ENCODE data around the gene VASH1. TPM values are rescaled to one million over a fixed set of nuclear protein-coding genes. Genes with fewer than 3 reads are reported as not detected.

VASH1 gene
- total and polyA plus RNA-seq, 5 donors from 2014 or later, result 0.16 to 8.2 (median 1.1) TPM

DNA sequence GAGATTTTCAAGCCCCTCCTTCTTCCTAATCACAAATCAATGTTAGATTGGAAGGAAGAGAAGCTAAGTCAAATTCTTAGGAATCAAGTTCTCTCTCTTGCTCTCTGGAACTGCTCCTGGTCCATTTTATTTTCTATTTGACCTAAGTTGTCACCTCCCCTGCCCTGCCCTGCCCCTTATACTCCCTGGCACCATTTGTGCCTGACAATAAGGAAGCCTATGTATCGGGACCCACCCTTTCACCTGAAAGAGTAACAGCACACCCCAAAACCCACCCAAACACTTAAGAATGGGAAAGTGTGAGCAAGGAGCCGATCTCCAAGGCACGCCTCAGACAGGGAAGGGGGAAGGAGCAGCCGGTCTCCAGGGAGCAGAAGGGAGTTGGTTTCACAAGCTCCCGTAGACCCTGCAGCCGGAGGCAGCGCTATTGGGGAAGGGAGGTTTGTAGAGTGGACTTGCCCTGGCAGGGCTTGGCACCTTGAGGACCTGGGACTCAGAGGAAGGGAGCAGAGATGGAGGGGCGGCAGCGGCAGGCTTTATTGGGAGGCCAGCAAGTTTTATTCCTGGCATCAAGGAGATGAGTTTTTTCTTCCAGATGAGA, 66.5 kb downstream of the VASH1 start:
- no peaks in the 10 kb centered on the region for H3K36me3 ChIP-seq (ENCODE audit: control insufficient read depth, insufficient read depth, low read length)
- H3K36me3 Mint-ChIP-seq, result no peaks in the 10 kb centered on the region
- H3K27me3 ChIP-seq (ENCODE audit: control insufficient read depth, insufficient read depth, low read length), result peaks cover 4% of the 10 kb centered on the region
- ATAC-seq (ENCODE audit: low read depth in 2 of 2), result no peak
- peaks cover 21% of the 10 kb centered on the region for H3K27me3 Mint-ChIP-seq
- no peak overlapping the region for H3K4me3 ChIP-seq (ENCODE audit: low read depth, low read length)
- H3K27ac Mint-ChIP-seq, result peak overlapping the region in 1 of 3 donors; percentile 32
- no peaks in the 10 kb centered on the region for H3K9me3 Mint-ChIP-seq
- H3K4me1 Mint-ChIP-seq, result no peaks in the 10 kb centered on the region
- H3K27ac ChIP-seq (ENCODE audit: insufficient read depth, low read length, poor library complexity, severe bottlenecking), result no peak overlapping the region
- H3K9me3 ChIP-seq (ENCODE audit: control insufficient read depth in 2 of 2, low read length in 2 of 2), result no peaks in the 10 kb centered on the region
- no peak overlapping the region for H3K4me3 Mint-ChIP-seq
- no peaks in the 10 kb centered on the region for H3K4me1 ChIP-seq (ENCODE audit: control insufficient read depth, insufficient read depth, low read length, poor library complexity, severe bottlenecking)
- no peak for DNase-seq

DNA sequence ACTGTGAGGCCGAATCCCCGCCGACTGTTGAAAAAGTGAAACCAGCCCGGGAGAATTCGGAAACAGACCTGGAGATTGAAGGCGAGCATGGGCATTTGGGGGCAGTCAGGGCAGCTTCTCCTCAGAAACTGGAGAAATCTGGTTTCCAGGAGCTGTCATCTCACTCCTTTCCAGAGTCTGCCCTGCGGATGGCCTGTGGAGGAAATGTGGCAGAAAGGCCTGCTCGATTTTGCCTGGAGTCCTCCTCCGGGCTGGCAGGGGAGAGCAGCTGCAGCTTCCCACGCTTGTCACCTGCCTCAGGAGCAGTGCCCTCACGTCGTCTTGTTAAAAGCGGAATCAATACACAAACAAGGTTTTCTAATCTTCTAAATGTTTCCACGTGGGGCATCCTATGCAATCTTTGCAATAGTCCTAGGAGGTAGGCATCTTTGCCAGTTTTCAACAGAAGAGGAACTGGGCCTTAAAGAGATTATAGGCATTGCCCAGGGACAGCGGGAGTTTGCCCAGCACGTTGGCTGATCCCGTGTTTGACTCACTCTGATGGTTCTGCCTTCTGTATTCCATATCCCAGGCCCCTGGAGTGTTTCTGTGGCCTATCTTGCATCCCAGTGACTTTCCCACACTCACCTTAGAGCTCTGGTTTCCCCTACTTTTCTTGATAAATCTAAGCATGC, 67.2 kb downstream of the VASH1 start:
- Mint-ChIP-seq H3K27ac (no peak overlapping the region), H3K4me1 (no peaks in the 10 kb centered on the region), H3K4me3 (no peak overlapping the region), H3K27me3 (peaks cover 15% of the 10 kb centered on the region), H3K9me3 (peaks cover 0 to 1% (median 0%) of the 10 kb centered on the region in 7 donors), H3K36me3 (no peaks in the 10 kb centered on the region)
- H3K36me3 ChIP-seq (ENCODE audit: control insufficient read depth, insufficient read depth, low read length), result no peaks in the 10 kb centered on the region
- DNase-seq (no peak), ATAC-seq (ENCODE audit: low read depth in 2 of 2) (no peak)
- no peak overlapping the region for H3K4me3 ChIP-seq (ENCODE audit: low read depth, low read length)
- no peaks in the 10 kb centered on the region for H3K9me3 ChIP-seq (ENCODE audit: control insufficient read depth in 2 of 2, low read length in 2 of 2)
- no peaks in the 10 kb centered on the region for H3K27me3 ChIP-seq (ENCODE audit: control insufficient read depth, insufficient read depth, low read length)
- H3K4me1 ChIP-seq (ENCODE audit: control insufficient read depth, insufficient read depth, low read length, poor library complexity, severe bottlenecking), result no peaks in the 10 kb centered on the region
- H3K27ac ChIP-seq (ENCODE audit: insufficient read depth, low read length, poor library complexity, severe bottlenecking), result no peak overlapping the region

DNA sequence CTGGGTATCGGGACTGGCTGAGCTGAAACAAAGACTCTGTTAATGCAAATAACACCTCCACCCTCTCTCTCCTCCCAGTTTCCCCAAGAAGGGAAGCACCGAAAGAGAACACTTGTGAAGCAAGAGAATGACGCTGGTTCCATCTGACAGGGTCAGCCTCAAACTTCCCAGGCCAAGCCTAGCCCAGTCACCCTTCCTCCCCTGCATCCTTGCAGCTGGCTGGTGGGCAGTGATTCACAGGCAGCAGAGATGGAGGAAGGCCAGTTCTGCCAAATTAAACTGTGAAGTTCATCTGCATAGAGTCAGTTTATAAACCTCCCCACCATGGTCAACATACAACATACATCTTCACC, 67.7 kb downstream of the VASH1 start:
- DNase-seq, result no peak
- H3K9me3 Mint-ChIP-seq, result peaks cover 0 to 1% (median 0%) of the 10 kb centered on the region in 7 donors
- ATAC-seq (ENCODE audit: low read depth in 2 of 2), result no peak
- H3K4me1 Mint-ChIP-seq, result no peaks in the 10 kb centered on the region
- no peak overlapping the region for H3K4me3 ChIP-seq (ENCODE audit: low read depth, low read length)
- no peaks in the 10 kb centered on the region for H3K9me3 ChIP-seq (ENCODE audit: control insufficient read depth in 2 of 2, low read length in 2 of 2)
- H3K4me3 Mint-ChIP-seq, result no peak overlapping the region
- H3K36me3 ChIP-seq (ENCODE audit: control insufficient read depth, insufficient read depth, low read length), result no peaks in the 10 kb centered on the region
- H3K27me3 ChIP-seq (ENCODE audit: control insufficient read depth, insufficient read depth, low read length), result no peaks in the 10 kb centered on the region
- no peaks in the 10 kb centered on the region for H3K4me1 ChIP-seq (ENCODE audit: control insufficient read depth, insufficient read depth, low read length, poor library complexity, severe bottlenecking)
- no peak overlapping the region for H3K27ac Mint-ChIP-seq
- H3K27me3 Mint-ChIP-seq, result peaks cover 15% of the 10 kb centered on the region
- H3K27ac ChIP-seq (ENCODE audit: insufficient read depth, low read length, poor library complexity, severe bottlenecking), result no peak overlapping the region
- H3K36me3 Mint-ChIP-seq, result no peaks in the 10 kb centered on the region

DNA sequence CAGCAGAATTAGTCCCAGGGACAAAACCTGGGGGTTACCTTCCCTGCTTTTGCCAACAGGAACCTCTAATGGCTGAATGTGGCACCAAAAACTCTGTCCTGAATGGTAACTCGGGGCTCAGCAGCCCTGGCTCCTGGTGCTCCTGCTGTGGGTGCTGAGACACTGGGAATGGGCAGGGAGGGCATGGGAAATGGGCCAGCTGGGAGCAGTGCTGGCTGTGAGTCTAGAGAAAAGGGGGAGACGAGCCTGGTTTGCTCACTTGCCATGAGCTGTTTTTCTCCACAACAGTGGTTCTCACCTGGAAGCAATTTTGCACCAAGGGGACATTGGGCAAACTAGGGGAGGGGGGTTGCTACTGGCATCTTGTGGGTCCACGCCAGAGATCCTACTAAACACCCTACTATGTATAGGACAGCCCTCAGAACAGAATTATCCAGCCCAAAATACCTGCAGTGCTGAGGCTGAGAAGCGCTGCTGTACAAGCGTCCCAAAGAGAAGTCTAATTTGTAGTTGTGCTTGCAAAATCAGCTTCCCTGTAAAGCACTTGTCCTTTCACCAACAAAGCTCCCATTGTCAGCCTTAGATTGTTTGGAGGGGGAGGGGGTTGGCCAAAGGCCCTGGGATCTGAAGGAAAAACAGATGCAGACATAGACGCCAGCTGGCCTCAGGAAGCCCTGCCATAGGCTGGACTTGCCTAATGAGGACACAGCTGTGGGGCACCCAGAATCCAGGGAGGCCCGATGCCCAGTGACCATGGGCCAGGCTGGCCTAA, 68.6 kb downstream of the VASH1 start:
- ATAC-seq (ENCODE audit: low read depth in 2 of 2), result no peak
- no peaks in the 10 kb centered on the region for H3K36me3 Mint-ChIP-seq
- DNase-seq, result no peak
- no peak overlapping the region for H3K4me3 Mint-ChIP-seq
- H3K36me3 ChIP-seq (ENCODE audit: control insufficient read depth, insufficient read depth, low read length), result no peaks in the 10 kb centered on the region
- peaks cover 1% of the 10 kb centered on the region for H3K27me3 ChIP-seq (ENCODE audit: control insufficient read depth, insufficient read depth, low read length)
- no peaks in the 10 kb centered on the region for H3K4me1 Mint-ChIP-seq
- H3K9me3 Mint-ChIP-seq, result peaks cover 0 to 1% (median 0%) of the 10 kb centered on the region in 7 donors
- H3K27ac Mint-ChIP-seq, result no peak overlapping the region
- no peak overlapping the region for H3K27ac ChIP-seq (ENCODE audit: insufficient read depth, low read length, poor library complexity, severe bottlenecking)
- no peaks in the 10 kb centered on the region for H3K9me3 ChIP-seq (ENCODE audit: control insufficient read depth in 2 of 2, low read length in 2 of 2)
- peaks cover 12% of the 10 kb centered on the region for H3K27me3 Mint-ChIP-seq
- H3K4me1 ChIP-seq (ENCODE audit: control insufficient read depth, insufficient read depth, low read length, poor library complexity, severe bottlenecking), result no peaks in the 10 kb centered on the region
- no peak overlapping the region for H3K4me3 ChIP-seq (ENCODE audit: low read depth, low read length)

DNA sequence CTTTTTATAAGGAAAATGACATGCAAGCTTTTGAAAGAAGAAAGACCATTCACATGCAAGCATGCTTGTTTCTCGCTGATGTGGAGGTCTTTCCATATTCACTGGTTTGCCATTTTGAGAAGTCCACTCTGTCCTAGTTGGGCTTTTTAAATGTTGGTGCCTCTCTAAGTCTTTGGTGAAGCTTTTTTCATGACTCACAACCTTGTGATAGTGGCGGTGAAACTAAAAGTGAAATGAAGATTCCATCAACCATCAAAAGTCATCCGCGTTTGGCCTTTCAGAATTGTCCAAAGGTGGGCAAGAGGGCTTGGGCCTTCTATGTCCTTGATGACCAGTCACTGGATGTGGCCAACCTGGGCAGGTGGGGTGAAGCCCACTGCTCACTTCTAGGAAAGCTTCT, 69.3 kb downstream of the VASH1 start:
- H3K36me3 ChIP-seq (ENCODE audit: control insufficient read depth, insufficient read depth, low read length), result no peaks in the 10 kb centered on the region
- H3K27ac ChIP-seq (ENCODE audit: insufficient read depth, low read length, poor library complexity, severe bottlenecking), result no peak overlapping the region
- peaks cover 10% of the 10 kb centered on the region for H3K27me3 Mint-ChIP-seq
- DNase-seq, result no peak
- H3K36me3 Mint-ChIP-seq, result no peaks in the 10 kb centered on the region
- no peak overlapping the region for H3K4me3 Mint-ChIP-seq
- peaks cover 0 to 1% (median 0%) of the 10 kb centered on the region in 7 donors for H3K9me3 Mint-ChIP-seq
- H3K4me1 ChIP-seq (ENCODE audit: control insufficient read depth, insufficient read depth, low read length, poor library complexity, severe bottlenecking), result no peaks in the 10 kb centered on the region
- H3K27me3 ChIP-seq (ENCODE audit: control insufficient read depth, insufficient read depth, low read length), result peaks cover 1% of the 10 kb centered on the region
- no peaks in the 10 kb centered on the region for H3K9me3 ChIP-seq (ENCODE audit: control insufficient read depth in 2 of 2, low read length in 2 of 2)
- no peak overlapping the region for H3K4me3 ChIP-seq (ENCODE audit: low read depth, low read length)
- no peaks in the 10 kb centered on the region for H3K4me1 Mint-ChIP-seq
- H3K27ac Mint-ChIP-seq, result no peak overlapping the region
- no peak for ATAC-seq (ENCODE audit: low read depth in 2 of 2)

DNA sequence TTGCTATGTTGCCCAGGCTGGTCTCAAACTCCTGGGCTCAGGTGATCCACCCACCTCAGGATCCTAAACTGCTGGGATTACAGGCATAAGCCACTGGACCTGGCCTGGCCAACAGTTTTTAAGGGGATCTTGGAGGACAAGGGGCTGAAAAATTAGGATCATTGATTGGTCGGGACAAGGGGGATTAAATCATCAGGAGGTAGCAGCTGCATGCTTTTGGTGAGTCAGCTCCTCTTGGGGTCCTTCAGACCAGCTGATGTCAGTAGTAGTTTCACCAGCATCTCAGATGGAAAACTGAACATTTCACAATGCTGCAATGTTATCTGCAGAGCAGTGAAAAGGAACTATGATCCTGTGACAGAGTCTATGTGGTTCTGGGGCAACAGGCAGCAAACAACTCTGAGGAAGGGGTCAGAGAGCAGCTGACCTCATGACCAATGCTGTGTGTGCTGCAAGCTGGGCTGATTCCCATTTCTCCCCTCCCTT, 71.3 kb downstream of the VASH1 start:
- Histone ChIP-seq H3K36me3 (ENCODE audit: control insufficient read depth, insufficient read depth, low read length) (no peaks in the 10 kb centered on the region), H3K27ac (ENCODE audit: insufficient read depth, low read length, poor library complexity, severe bottlenecking) (no peak overlapping the region), H3K9me3 (ENCODE audit: control insufficient read depth in 2 of 2, low read length in 2 of 2) (no peaks in the 10 kb centered on the region), H3K27me3 (ENCODE audit: control insufficient read depth, insufficient read depth, low read length) (peaks cover 1% of the 10 kb centered on the region), H3K4me3 (ENCODE audit: low read depth, low read length) (no peak overlapping the region), H3K4me1 (ENCODE audit: control insufficient read depth, insufficient read depth, low read length, poor library complexity, severe bottlenecking) (no peaks in the 10 kb centered on the region)
- Mint-ChIP-seq H3K4me3 (no peak overlapping the region), H3K36me3 (no peaks in the 10 kb centered on the region), H3K27me3 (peaks cover 17% of the 10 kb centered on the region), H3K27ac (no peak overlapping the region), H3K4me1 (no peaks in the 10 kb centered on the region), H3K9me3 (peaks cover 0 to 1% (median 0%) of the 10 kb centered on the region in 7 donors)
- no peak for DNase-seq
- no peak for ATAC-seq (ENCODE audit: low read depth in 2 of 2)
